ENCODE data around the gene CTSL. TPM values are rescaled to one million over a fixed set of nuclear protein-coding genes. Genes with fewer than 3 reads are reported as not detected.

The CTSL gene
- total and polyA plus RNA-seq, 2 of the 13 experiments (the other 11 are each of a cell fraction or from before 2014, with no cell fraction given), result 78.1 to 113 TPM

DNA sequence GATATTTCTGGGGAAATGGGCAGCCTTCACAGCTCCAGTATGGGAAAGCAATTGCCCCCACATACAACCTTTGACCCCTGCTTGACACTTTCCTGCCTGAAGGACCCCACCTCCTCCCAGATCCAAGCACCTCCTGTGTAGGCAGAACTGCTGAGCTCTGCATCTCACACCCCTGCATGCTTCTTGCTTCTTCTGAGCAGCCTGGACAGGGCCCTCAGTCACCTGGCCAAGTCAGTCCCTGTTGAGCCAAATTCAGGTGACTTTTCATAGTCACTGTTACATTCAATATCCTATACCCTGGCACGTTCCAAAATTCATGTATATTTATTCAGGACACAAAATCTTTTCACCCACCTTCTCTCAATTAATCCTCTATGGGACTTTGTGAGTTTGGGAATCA is 30.4 kb upstream of the CTSL start:
- intact Hi-C loops (cut with micrococcal nuclease; ENCODE audit: unreplicated experiment), result no loop called here

More for the DNA sequence above, 30.4 kb upstream of the CTSL start:
- H2AFZ ChIP-seq (ENCODE audit: low read length), result no peak overlapping the region
- in situ Hi-C loops (cut with HindIII; ENCODE audit: extremely low pct_ligation_motif_present, low pct_unique_long_range_greater_than_20kb), result no loop called here
- no peak overlapping the region for H3K4me2 ChIP-seq (ENCODE audit: low read depth, low read length)
- H3K4me1 ChIP-seq (ENCODE audit: insufficient read depth, low read length), result no peaks in the 10 kb centered on the region
- ATAC-seq, result no peak
- ChIA-PET CTCF (ENCODE audit: low intra/inter-chr PET ratio, low total read pairs) (no interaction called here), POLR2A (no interaction called here)
- H3K27me3 ChIP-seq (ENCODE audit: control insufficient read depth in 1 of 2, insufficient read depth in 2 of 2, low read length in 2 of 2), result no peaks in the 10 kb centered on the region
- H3K9me3 ChIP-seq (ENCODE audit: low read length), result no peaks in the 10 kb centered on the region
- no peak overlapping the region for H3K27ac ChIP-seq (ENCODE audit: extremely low read length, insufficient read depth, low read length)
- no peak overlapping the region for H3K9ac ChIP-seq (ENCODE audit: insufficient read depth, low read depth, low read length)
- TF ChIP-seq THAP11 (CRISPR knock-in tag; IDR thresholded peaks at IDR 0.05) (no peak), BRF2 (CRISPR knock-in tag; IDR thresholded peaks at IDR 0.05) (no peak), ZNF33B (CRISPR knock-in tag; IDR thresholded peaks at IDR 0.05) (no peak), ZNF12 (CRISPR knock-in tag; IDR thresholded peaks at IDR 0.05) (no peak), MIXL1 (CRISPR knock-in tag; IDR thresholded peaks at IDR 0.05) (no peak), SALL2 (CRISPR knock-in tag; IDR thresholded peaks at IDR 0.05) (no peak), ZNF790 (CRISPR knock-in tag; IDR thresholded peaks at IDR 0.05; ENCODE audit: borderline replicate concordance) (no peak), ZNF670 (CRISPR knock-in tag; IDR thresholded peaks at IDR 0.05; ENCODE audit: borderline replicate concordance) (no peak), PITX1 (CRISPR knock-in tag; IDR thresholded peaks at IDR 0.05) (no peak), FOXK1 (CRISPR knock-in tag; IDR thresholded peaks at IDR 0.05; ENCODE audit: borderline replicate concordance, low read depth) (no peak), ZBTB42 (CRISPR knock-in tag; IDR thresholded peaks at IDR 0.05) (no peak)
- TF ChIP-seq, protein P1, sequence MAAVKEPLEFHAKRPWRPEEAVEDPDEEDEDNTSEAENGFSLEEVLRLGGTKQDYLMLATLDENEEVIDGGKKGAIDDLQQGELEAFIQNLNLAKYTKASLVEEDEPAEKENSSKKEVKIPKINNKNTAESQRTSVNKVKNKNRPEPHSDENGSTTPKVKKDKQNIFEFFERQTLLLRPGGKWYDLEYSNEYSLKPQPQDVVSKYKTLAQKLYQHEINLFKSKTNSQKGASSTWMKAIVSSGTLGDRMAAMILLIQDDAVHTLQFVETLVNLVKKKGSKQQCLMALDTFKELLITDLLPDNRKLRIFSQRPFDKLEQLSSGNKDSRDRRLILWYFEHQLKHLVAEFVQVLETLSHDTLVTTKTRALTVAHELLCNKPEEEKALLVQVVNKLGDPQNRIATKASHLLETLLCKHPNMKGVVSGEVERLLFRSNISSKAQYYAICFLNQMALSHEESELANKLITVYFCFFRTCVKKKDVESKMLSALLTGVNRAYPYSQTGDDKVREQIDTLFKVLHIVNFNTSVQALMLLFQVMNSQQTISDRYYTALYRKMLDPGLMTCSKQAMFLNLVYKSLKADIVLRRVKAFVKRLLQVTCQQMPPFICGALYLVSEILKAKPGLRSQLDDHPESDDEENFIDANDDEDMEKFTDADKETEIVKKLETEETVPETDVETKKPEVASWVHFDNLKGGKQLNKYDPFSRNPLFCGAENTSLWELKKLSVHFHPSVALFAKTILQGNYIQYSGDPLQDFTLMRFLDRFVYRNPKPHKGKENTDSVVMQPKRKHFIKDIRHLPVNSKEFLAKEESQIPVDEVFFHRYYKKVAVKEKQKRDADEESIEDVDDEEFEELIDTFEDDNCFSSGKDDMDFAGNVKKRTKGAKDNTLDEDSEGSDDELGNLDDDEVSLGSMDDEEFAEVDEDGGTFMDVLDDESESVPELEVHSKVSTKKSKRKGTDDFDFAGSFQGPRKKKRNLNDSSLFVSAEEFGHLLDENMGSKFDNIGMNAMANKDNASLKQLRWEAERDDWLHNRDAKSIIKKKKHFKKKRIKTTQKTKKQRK (IDR thresholded peaks at IDR 0.05; ENCODE audit: low read length), result no peak
- TF ChIP-seq, protein P2, sequence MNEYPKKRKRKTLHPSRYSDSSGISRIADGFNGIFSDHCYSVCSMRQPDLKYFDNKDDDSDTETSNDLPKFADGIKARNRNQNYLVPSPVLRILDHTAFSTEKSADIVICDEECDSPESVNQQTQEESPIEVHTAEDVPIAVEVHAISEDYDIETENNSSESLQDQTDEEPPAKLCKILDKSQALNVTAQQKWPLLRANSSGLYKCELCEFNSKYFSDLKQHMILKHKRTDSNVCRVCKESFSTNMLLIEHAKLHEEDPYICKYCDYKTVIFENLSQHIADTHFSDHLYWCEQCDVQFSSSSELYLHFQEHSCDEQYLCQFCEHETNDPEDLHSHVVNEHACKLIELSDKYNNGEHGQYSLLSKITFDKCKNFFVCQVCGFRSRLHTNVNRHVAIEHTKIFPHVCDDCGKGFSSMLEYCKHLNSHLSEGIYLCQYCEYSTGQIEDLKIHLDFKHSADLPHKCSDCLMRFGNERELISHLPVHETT (CRISPR knock-in tag; conservative IDR thresholded peaks at IDR 0.05), result no peak
- H3K79me2 ChIP-seq (ENCODE audit: insufficient read depth, low read length), result no peaks in the 10 kb centered on the region
- FAIRE-seq, result no peak
- BruUV-seq (replicated peaks), result no TSS peak
- 96% methylated on average over 1 of the region's 1 CpG for WGBS (ENCODE audit: low lambda C conversion rate)
- H3K4me3 ChIP-seq (replicated peaks in 1 of 3; ENCODE audit: insufficient read depth in 1 of 3, low read depth in 2 of 3, low read length in 3 of 3), result no peak overlapping the region
- no peaks in the 10 kb centered on the region for H4K20me1 ChIP-seq (ENCODE audit: insufficient read depth, low read length)
- DNase-seq (ENCODE audit: low spot score), result no peak
- peaks cover 20 to 49% of the 10 kb centered on the region in 2 experiments for H3K36me3 ChIP-seq (replicated peaks in 1 of 2; ENCODE audit: control insufficient read depth in 1 of 2, insufficient read depth in 2 of 2, low read length in 2 of 2)
